Esophagus squamous epithelium (tissue), 4 donors: Measurements from ENCODE around the gene BCAT1.

Source experiments
- CTCF ChIP-seq, 6 experiments: fragments of 450-650 bp in 4 of 6; fragments of 200-600 bp in 2 of 6; sonication (generic) in 2 of 6; IDR thresholded peaks; one replicate each; pipeline ENCODE4 v1.5.1; 2016 to 2019; ENCODE audit warnings: antibody characterized with exemption in 6 of 6, mild to moderate bottlenecking in 4 of 6, moderate library complexity in 4 of 6
- POLR2A ChIP-seq, 4 donors: fragments of 450-650 bp; IDR thresholded peaks; one replicate each; pipeline ENCODE4 v1.6.1; 2017; ENCODE audit warnings: antibody characterized with exemption in 4 of 4, mild to moderate bottlenecking in 4 of 4, moderate library complexity in 3 of 4

GRCh38 chr12:24975425-24975824 lies 26.5 kb upstream of the BCAT1 start:
- no peak for TF ChIP-seq CTCF (IDR thresholded peaks at IDR 0.05)
- TF ChIP-seq POLR2A (IDR thresholded peaks at IDR 0.05) = no peak
